HG03457 (cell line): ENCODE results near the gene DPEP2NB.

Experiments
- ATAC-seq: cut with Tn5 transposase; IDR thresholded peaks from one replicate; pipeline ENCODE4 v1.9.1; 2021; ENCODE audit warnings: moderate number of reproducible peaks; ENCODE audit not compliant: unreplicated experiment

Gene DPEP2NB

GRCh38 chr16:67964477-67965131 lies 51.1 kb downstream of the DPEP2NB start:
- no peak for ATAC-seq

- ATAC-seq = no peak
Measured at GRCh38 chr16:67963662-67964321, 51.9 kb downstream of the DPEP2NB start.
